ENCODE data around the gene VDAC1. TPM values are rescaled to one million over a fixed set of nuclear protein-coding genes. Genes with fewer than 3 reads are reported as not detected.

The VDAC1 gene
- polyA plus RNA-seq, 1 donor (not counting 4 experiments of a cell fraction or from before 2014, with no cell fraction given): 300 TPM

- Histone ChIP-seq H3K27me3 (ENCODE audit: control insufficient read depth, extremely low read depth, insufficient read depth, low read length) (peaks cover 6% of the 10 kb centered on the region), H3K4me1 (ENCODE audit: control insufficient read depth, extremely low read depth, insufficient read depth, low read length) (no peaks in the 10 kb centered on the region), H3K9me3 (ENCODE audit: control insufficient read depth, low read depth, low read length) (no peaks in the 10 kb centered on the region), H3K9ac (ENCODE audit: control insufficient read depth, extremely low read depth, insufficient read depth, low read length) (no peak overlapping the region), H3K9me1 (ENCODE audit: control insufficient read depth, extremely low read depth, insufficient read depth, low read length) (no peaks in the 10 kb centered on the region), H2AFZ (ENCODE audit: control insufficient read depth, low read length) (no peak overlapping the region), H3K27ac (ENCODE audit: control insufficient read depth, insufficient read depth, low read length) (no peak overlapping the region), H3K79me2 (ENCODE audit: control insufficient read depth, insufficient read depth, low read length) (no peaks in the 10 kb centered on the region), H3K36me3 (ENCODE audit: control insufficient read depth in 2 of 2, extremely low read depth in 1 of 2, insufficient read depth in 2 of 2, low read length in 2 of 2) (no peaks in the 10 kb centered on the region), H3K4me2 (ENCODE audit: control insufficient read depth, extremely low read depth, insufficient read depth, low read depth, low read length) (no peak overlapping the region), H4K20me1 (ENCODE audit: control insufficient read depth, extremely low read depth, insufficient read depth, low read length) (no peaks in the 10 kb centered on the region), H3K4me3 (ENCODE audit: control insufficient read depth in 2 of 3, extremely low read depth in 1 of 3, insufficient read depth in 2 of 3, low read depth in 1 of 3, low read length in 3 of 3) (no peak overlapping the region)
- dilution Hi-C loops (cut with MboI; ENCODE audit: extremely low pct_ligation_motif_present, low sequenced_read_pairs): no loop called here
- no peak for TF ChIP-seq EZH2 (IDR thresholded peaks at IDR 0.05; ENCODE audit: low read length)
- no peak for TF ChIP-seq CTCF (optimal IDR thresholded peaks at IDR 0.05 in 1 of 3, IDR thresholded peaks at IDR 0.05 in 1 of 3, conservative IDR thresholded peaks at IDR 0.05 in 1 of 3; ENCODE audit: extremely low read depth in 1 of 3, insufficient read depth in 2 of 3, low read length in 3 of 3)
- no peak for FAIRE-seq
- no peak for DNase-seq (ENCODE audit: low read depth, low spot score)
Measured at GRCh38 chr5:133932441-133933168, 72.2 kb downstream of the VDAC1 start.

GRCh38 chr5:133931546-133931945 lies 73.2 kb downstream of the VDAC1 start:
- Histone ChIP-seq H3K27ac (ENCODE audit: control insufficient read depth, insufficient read depth, low read length) (no peak overlapping the region), H3K9me3 (ENCODE audit: control insufficient read depth, low read depth, low read length) (no peaks in the 10 kb centered on the region), H3K4me1 (ENCODE audit: control insufficient read depth, extremely low read depth, insufficient read depth, low read length) (no peaks in the 10 kb centered on the region), H2AFZ (ENCODE audit: control insufficient read depth, low read length) (no peak overlapping the region), H3K79me2 (ENCODE audit: control insufficient read depth, insufficient read depth, low read length) (no peaks in the 10 kb centered on the region), H3K9ac (ENCODE audit: control insufficient read depth, extremely low read depth, insufficient read depth, low read length) (no peak overlapping the region), H4K20me1 (ENCODE audit: control insufficient read depth, extremely low read depth, insufficient read depth, low read length) (no peaks in the 10 kb centered on the region), H3K4me3 (ENCODE audit: control insufficient read depth in 2 of 3, extremely low read depth in 1 of 3, insufficient read depth in 2 of 3, low read depth in 1 of 3, low read length in 3 of 3) (no peak overlapping the region), H3K27me3 (ENCODE audit: control insufficient read depth, extremely low read depth, insufficient read depth, low read length) (peaks cover 10% of the 10 kb centered on the region), H3K4me2 (ENCODE audit: control insufficient read depth, extremely low read depth, insufficient read depth, low read depth, low read length) (no peak overlapping the region), H3K36me3 (ENCODE audit: control insufficient read depth in 2 of 2, extremely low read depth in 1 of 2, insufficient read depth in 2 of 2, low read length in 2 of 2) (no peaks in the 10 kb centered on the region), H3K9me1 (ENCODE audit: control insufficient read depth, extremely low read depth, insufficient read depth, low read length) (no peaks in the 10 kb centered on the region)
- no peak for TF ChIP-seq EZH2 (IDR thresholded peaks at IDR 0.05; ENCODE audit: low read length)
- no peak for TF ChIP-seq CTCF (optimal IDR thresholded peaks at IDR 0.05 in 1 of 3, IDR thresholded peaks at IDR 0.05 in 1 of 3, conservative IDR thresholded peaks at IDR 0.05 in 1 of 3; ENCODE audit: extremely low read depth in 1 of 3, insufficient read depth in 2 of 3, low read length in 3 of 3)
- no peak for DNase-seq (ENCODE audit: low read depth, low spot score)
- dilution Hi-C loops (cut with MboI; ENCODE audit: extremely low pct_ligation_motif_present, low sequenced_read_pairs): no loop called here
- no peak for FAIRE-seq
